Activated T-helper 1 cell treated with Interleukin-2 at 50 U/mL for 16 hours (primary cell): ENCODE results near the gene TRIM9.

Source experiments
- DNase-seq: peaks from one replicate; pipeline ENCODE4 v3.0.0-alpha.2; 2020; ENCODE audit warnings: low read depth

TRIM9 gene

DNA sequence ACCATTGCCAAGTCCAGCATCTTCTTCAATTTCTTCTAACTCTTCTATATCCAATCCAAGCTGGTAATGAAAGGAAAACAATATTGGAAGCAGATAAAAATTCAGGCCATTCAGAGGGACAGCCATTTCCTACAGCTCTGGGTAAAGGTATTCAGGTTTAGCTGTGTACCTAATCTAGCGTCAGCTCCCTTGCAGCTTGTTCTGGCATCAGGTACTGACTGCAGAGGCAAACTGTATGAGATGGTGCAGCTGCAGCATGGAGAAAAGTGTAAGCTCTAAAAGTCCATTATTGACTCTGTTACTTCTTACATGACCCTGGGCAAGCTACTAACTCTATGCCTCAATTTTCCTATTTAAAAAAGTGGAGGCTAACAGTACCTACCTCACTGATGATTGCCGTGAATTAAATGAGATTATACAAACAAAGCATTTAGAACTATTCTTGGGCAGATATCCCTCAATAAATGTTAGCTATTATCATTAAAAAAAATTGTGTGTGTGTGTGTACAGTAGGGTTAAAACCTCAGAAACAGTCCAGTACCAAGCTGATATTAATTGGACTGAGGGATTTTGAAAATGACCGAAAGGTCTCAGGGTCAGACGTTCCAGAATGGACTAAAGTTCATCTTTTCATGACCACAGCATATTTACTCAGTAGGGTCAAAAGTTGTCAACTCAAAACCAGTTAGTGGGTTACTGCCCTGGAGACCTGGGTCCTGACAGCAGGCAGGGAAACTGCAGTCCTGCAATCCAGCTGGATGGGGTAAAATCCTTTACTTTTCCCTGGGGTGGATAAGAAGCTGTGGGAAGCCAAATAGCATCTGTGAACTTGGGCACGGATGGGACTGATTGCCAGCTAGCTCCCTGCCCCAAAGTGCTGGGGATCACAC lies 159.5 kb downstream of the TRIM9 start:
- no peak for DNase-seq

DNA sequence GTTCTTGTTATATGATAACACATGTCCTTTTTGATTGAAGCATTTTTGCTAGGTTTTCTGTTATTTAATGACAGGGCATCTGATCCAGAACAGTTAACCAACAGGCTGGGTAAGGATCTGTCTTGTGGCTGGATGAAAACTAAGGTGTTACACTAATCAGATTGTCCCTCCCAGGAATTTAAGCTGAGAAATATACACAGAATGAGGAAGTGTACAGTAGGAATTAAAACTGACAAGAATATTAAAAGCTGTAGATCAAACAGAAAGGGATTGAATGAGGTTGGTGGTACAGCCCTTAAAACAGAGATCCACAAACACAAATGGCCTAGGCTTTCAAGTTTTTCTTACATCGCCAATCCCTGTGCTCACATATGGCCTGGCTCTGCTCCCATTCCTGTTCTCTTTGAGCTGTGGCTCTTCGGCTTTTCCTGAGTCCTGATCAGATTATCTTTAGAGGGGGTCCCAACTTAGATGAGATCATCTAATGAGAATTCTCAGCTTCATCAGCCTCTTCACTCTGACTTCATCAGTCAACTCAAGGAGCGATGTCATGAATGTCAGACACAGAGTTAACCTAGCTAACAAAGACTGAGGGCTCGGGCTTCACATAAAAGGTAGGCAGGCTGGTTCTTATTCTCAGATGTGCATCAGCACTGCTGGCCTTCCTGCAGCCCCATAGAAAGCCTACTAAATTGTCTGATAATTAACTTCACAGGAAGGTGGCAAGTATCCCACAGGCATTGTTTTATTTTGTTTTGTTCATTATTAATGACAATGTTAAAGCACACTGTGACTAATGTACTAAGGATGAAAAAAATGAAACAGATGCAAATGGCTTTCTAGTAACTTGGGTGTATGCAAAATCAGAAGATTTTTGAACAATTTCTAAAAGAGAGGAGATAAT lies 162.1 kb downstream of the TRIM9 start:
- no peak for DNase-seq

DNA sequence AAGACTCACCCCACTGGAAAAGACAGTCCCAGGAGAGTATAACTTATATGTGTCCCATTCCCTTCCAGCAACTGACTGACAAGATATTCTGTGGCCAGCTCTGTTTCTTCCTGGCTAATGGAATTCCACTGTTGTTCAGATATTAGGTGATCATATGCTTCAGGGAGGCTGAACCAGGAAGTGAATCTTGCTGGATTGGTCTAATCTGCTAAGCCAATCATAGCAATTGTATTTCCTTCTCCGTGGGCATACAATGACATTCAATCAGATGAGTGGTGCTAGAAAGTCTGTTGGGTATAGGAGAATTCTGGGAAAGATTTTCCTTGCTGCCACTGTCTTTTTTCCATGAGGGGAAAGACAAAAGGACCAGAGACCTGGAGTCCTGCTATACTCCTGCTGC lies 162.7 kb downstream of the TRIM9 start:
- no peak for DNase-seq

DNA sequence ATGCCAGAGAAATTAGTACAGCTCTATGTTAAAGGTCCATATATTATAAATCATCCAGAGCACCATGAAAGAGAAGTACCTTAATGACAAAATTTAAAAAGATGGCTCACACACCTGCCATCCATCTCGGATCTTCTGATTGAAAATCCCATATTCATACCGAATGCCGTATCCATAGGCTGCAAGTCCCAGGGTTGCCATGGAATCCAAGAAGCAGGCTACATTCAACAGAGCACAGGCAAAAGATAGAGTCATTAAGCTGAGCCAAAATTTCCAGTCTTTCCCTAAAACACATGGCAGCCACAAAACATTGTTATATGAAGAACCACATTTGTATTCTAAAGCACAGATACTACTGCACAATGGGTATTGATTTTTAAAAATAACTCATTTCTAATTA lies 163.3 kb downstream of the TRIM9 start:
- DNase-seq, result no peak

DNA sequence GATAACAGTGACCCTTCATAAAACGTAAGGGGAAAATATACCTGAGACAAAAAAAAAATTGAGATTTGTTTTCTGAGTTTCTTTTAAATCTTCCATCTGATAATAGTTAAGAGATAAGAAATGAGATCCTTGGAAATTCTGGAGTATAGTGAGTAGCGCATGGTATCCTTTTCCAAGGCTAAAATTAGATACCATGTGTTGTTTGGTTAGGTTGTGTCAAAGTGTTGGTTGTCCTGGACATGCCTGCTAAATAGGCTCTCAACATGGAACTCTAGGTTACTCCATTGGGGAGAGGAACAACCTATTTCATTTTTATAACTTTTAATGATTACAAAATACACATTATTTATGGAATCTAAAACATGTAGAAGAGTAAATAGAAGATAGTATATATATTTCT lies 165.4 kb downstream of the TRIM9 start:
- no peak for DNase-seq

DNA sequence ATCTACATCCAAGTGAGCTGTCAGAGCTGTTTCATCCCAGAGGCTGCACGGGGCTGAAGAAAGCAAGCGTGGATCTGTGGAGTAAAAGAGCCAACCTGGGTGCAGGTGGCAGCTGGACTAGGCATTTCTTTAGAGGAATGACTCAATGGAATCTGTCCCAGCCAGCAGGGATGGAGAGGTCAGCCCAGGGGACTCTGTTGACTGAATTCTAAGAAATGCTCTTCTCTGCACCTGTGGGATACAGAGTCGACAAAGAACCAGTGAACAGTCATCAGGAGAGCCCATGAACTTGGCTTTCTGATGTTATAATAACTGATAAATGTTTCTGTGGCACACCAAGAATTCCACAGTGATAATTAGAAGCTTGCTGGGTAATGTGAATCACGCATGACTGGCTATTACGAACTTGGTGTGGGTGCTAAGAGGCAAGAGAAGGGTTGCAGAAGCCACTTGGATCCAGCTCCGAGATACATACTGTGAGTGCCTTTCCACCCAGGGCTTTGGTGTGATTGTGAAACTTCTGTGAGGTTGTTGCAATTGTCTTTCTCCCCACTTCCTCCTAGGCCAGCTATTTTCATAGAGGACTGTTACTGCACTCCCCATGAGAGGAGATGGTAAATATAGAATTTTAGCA lies 166.8 kb downstream of the TRIM9 start:
- DNase-seq, result no peak

DNA sequence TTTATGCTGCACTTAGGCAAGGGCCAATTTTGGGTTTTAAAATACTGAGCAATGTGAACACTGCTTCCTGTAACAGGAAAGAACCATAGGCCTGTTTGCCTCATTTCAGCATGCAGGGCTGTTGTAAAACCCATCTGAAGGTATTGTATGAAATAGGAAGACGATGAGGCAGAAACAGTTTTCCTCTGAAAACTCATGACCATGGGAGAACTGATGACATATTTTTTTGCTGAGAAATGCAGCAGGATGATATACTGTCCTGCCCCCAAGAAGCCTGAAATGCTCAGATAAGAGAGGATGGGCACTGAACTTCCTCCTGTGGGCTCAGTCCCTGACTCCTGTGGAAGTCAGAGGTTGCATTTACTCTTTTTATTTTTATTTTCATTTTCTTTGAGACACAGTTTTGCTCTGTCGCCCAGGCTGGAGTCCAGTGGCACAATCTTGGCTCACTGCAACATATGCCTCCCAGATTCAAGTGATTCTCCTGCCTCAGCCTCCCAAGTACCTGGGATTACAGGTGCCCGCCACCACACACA lies 168.0 kb downstream of the TRIM9 start:
- no peak for DNase-seq
